ENCODE results near the gene IGF1R. TPM values are rescaled to one million over a fixed set of nuclear protein-coding genes. Genes with fewer than 3 reads are reported as not detected.

The IGF1R gene
- total and polyA plus RNA-seq, 2 of the 8 experiments (the other 6 are each of a cell fraction or from before 2014, with no cell fraction given): 32.9 to 109 TPM

GRCh38 chr15:98834976-98835375 is 186.6 kb downstream of the IGF1R start:
- H3K27ac ChIP-seq (ENCODE audit: low read depth, low read length): no peak overlapping the region
- H2AFZ ChIP-seq (ENCODE audit: low read length): no peak overlapping the region
- DNase-seq (ENCODE audit: low read depth in 1 of 2, low spot score in 2 of 2): no peak
- peaks cover 4 to 96% of the 10 kb centered on the region in 2 experiments; a peak in 3 of 4 replicates for H3K79me2 ChIP-seq (ENCODE audit: control insufficient read depth in 1 of 2, insufficient read depth in 2 of 2, low read length in 2 of 2)
- H3K23ac ChIP-seq (ENCODE audit: insufficient read length): no peak overlapping the region
- no peak overlapping the region for H3K9ac ChIP-seq (replicated peaks in 1 of 4; ENCODE audit: extremely low read depth in 1 of 4, low read depth in 3 of 4, low read length in 3 of 4)
- TF ChIP-seq HDAC6 (IDR thresholded peaks at IDR 0.05; ENCODE audit: low read depth, low read length) (no peak), RNF2 (IDR thresholded peaks at IDR 0.05; ENCODE audit: borderline replicate concordance, low read depth, low read length, missing control alignments, poor library complexity, severe bottlenecking) (no peak), SIN3A (conservative IDR thresholded peaks at IDR 0.05 in 1 of 2, IDR thresholded peaks at IDR 0.05 in 1 of 2; ENCODE audit: low read depth in 1 of 2, low read length in 2 of 2) (no peak), MAX (IDR thresholded peaks at IDR 0.05) (no peak), CTBP2 (IDR thresholded peaks at IDR 0.05; ENCODE audit: borderline replicate concordance, insufficient read depth, insufficient read length, low read length) (no peak), SUZ12 (IDR thresholded peaks at IDR 0.05; ENCODE audit: low read length) (no peak), YY1 (IDR thresholded peaks at IDR 0.05; ENCODE audit: low read depth, low read length) (no peak), CREB1 (IDR thresholded peaks at IDR 0.05) (no peak)
- no peak overlapping the region for H3K4me3 ChIP-seq (ENCODE audit: extremely low read depth in 1 of 4, insufficient read depth in 2 of 4, low read depth in 3 of 4, low read length in 4 of 4)
- POLR2A ChIA-PET (ENCODE audit: partially characterized antibody): interaction anchor here (1.1 kb wide), 1 partner anchor 13 kb away, joined by 4 read pairs; no protein-coding TSS in a partner anchor
- H2BK15ac ChIP-seq (ENCODE audit: low read length): no peak overlapping the region
- no peak overlapping the region for H2BK12ac ChIP-seq (ENCODE audit: low read depth, low read length)
- H3K79me1 ChIP-seq (ENCODE audit: low read depth, low read length): peaks cover 3% of the 10 kb centered on the region
- CTCF ChIA-PET (ENCODE audit: partially characterized antibody): interaction anchor here (1.0 to 2.1 kb wide), 5 partner anchors 11 to 69 kb away, joined by 3 to 6 read pairs (median 4); no protein-coding TSS in a partner anchor
- peaks cover 0 to 9% (median 0%) of the 10 kb centered on the region in 4 experiments; a peak in 2 of 8 replicates for H3K36me3 ChIP-seq (ENCODE audit: control insufficient read depth in 2 of 4, insufficient read depth in 4 of 4, low read length in 3 of 4)
- WGBS, 2 experiments (ENCODE audit: extremely low coverage in 1 of 2, insufficient coverage in 1 of 2, insufficient read length in 1 of 2, insufficient replicate concordance in 2 of 2, low coverage in 1 of 2, low lambda C conversion rate in 2 of 2, missing lambda C conversion rate in 1 of 2): 79% methylated on average over 1 of the region's 1 CpG; no CpG with 5 or more reads in 1 of the 2 experiments
- no peak overlapping the region for H4K8ac ChIP-seq (ENCODE audit: extremely low read depth, insufficient read depth, low read length)
- no peak overlapping the region for H3K18ac ChIP-seq (ENCODE audit: extremely low read depth, low read length)
- peaks cover 10 to 16% of the 10 kb centered on the region in 2 experiments for H3K9me3 ChIP-seq (ENCODE audit: insufficient read depth in 2 of 2, low read depth in 1 of 2, low read length in 1 of 2)
- H2AK5ac ChIP-seq (ENCODE audit: low read depth, low read length): no peak overlapping the region
- H3K4me1 ChIP-seq (replicated peaks in 1 of 4; ENCODE audit: control insufficient read depth in 3 of 4, insufficient read depth in 4 of 4, low read length in 3 of 4): 0 out of 7 replicates have a peak, but pooled peaks cover 0 to 5% (median 0%) of the 10 kb centered on the region in 4 experiments
- H4K5ac ChIP-seq (ENCODE audit: insufficient read length, low read depth, low read length): no peak overlapping the region
- no peak for FAIRE-seq
- no peak overlapping the region for H2BK20ac ChIP-seq (ENCODE audit: low read length)
- no peak overlapping the region for H2BK5ac ChIP-seq (ENCODE audit: low read depth, low read length)
- no peak overlapping the region for H4K91ac ChIP-seq (replicated peaks; ENCODE audit: insufficient read length, low read length)
- H3K27me3 ChIP-seq (replicated peaks in 1 of 4; ENCODE audit: control insufficient read depth in 3 of 4, extremely low read depth in 1 of 4, insufficient read depth in 3 of 4, low read length in 3 of 4): no peaks in the 10 kb centered on the region
- H4K20me1 ChIP-seq (replicated peaks in 1 of 2; ENCODE audit: control insufficient read depth in 1 of 2, insufficient read depth in 2 of 2, low read length in 2 of 2): peaks cover 3 to 13% of the 10 kb centered on the region in 2 experiments
- no peak overlapping the region for H3K4ac ChIP-seq (replicated peaks; ENCODE audit: insufficient read length, low read depth, low read length)
- H3K14ac ChIP-seq (ENCODE audit: insufficient read length): no peak overlapping the region
- no peak overlapping the region for H3K56ac ChIP-seq (replicated peaks; ENCODE audit: insufficient read length, low read depth, low read length)
- no peak overlapping the region for H3K4me2 ChIP-seq (ENCODE audit: insufficient read depth in 1 of 2, low read depth in 2 of 2, low read length in 2 of 2)
- no peak overlapping the region for H2BK120ac ChIP-seq (replicated peaks; ENCODE audit: low read depth, low read length)
- peaks cover 3% of the 10 kb centered on the region; the same call in 1 of the 2 replicates for H3K23me2 ChIP-seq (ENCODE audit: low read depth, low read length)
